Measurements from ENCODE around the gene CCDC141. TPM values are rescaled to one million over a fixed set of nuclear protein-coding genes. Genes with fewer than 3 reads are reported as not detected.

Gene CCDC141
- total and polyA plus RNA-seq, 2 experiments from 2014 or later: 3.0 to 7.2 TPM

GRCh38 chr2:178807227-178808008, 242.5 kb downstream of the CCDC141 start, which contains the start of gene TTN:
Gene TTN, minus strand, starts transcription at chr2:178807423. Its CDS starts 2,781 bp downstream, at chr2:178804642.
- H3K27me3 ChIP-seq: no peaks in the 10 kb centered on the region
- no peak within 1 kb of the TSS for H2AFZ ChIP-seq
- H3K4me1 ChIP-seq (ENCODE audit: insufficient read depth): no peaks in the 10 kb centered on the region
- no peak within 1 kb of the TSS for H3K4me2 ChIP-seq
- WGBS (ENCODE audit: low lambda C conversion rate, missing lambda C conversion rate): 87% methylated on average over 10 of the region's 10 CpGs
- H3K9me3 ChIP-seq (ENCODE audit: low read depth): no peaks in the 10 kb centered on the region
- TF ChIP-seq EZH2phosphoT487 (IDR thresholded peaks at IDR 0.05; ENCODE audit: low read depth, severe bottlenecking, unreplicated experiment) (no peak), CTCF (IDR thresholded peaks at IDR 0.05; ENCODE audit: poor library complexity) (no peak), EZH2 (IDR thresholded peaks at IDR 0.05; ENCODE audit: borderline replicate concordance) (no peak)
- no peaks in the 10 kb centered on the region for H4K20me1 ChIP-seq (ENCODE audit: insufficient read depth, poor library complexity, severe bottlenecking)
- no peaks in the 10 kb centered on the region for H3K36me3 ChIP-seq (replicated peaks; ENCODE audit: insufficient read depth, low read depth)
- H3K27ac ChIP-seq: no peak within 1 kb of the TSS
- no peaks in the 10 kb centered on the region for H3K79me2 ChIP-seq
- DNase-seq (ENCODE audit: low spot score): no peak
- no peaks in the 10 kb centered on the region for H3K9me2 ChIP-seq (replicated peaks; ENCODE audit: insufficient read depth)
- H3K4me3 ChIP-seq: no peak within 1 kb of the TSS

- TF ChIP-seq EZH2phosphoT487 (IDR thresholded peaks at IDR 0.05; ENCODE audit: low read depth, severe bottlenecking, unreplicated experiment) (no peak), EZH2 (IDR thresholded peaks at IDR 0.05; ENCODE audit: borderline replicate concordance) (no peak), CTCF (IDR thresholded peaks at IDR 0.05; ENCODE audit: poor library complexity) (no peak)
- Histone ChIP-seq H3K4me1 (ENCODE audit: insufficient read depth) (no peaks in the 10 kb centered on the region), H3K27ac (no peak overlapping the region), H3K4me3 (no peak overlapping the region), H3K27me3 (no peaks in the 10 kb centered on the region), H3K4me2 (no peak overlapping the region), H3K9me2 (replicated peaks; ENCODE audit: insufficient read depth) (no peaks in the 10 kb centered on the region), H3K79me2 (no peaks in the 10 kb centered on the region), H3K36me3 (replicated peaks; ENCODE audit: insufficient read depth, low read depth) (no peaks in the 10 kb centered on the region), H3K9me3 (ENCODE audit: low read depth) (no peaks in the 10 kb centered on the region), H4K20me1 (ENCODE audit: insufficient read depth, poor library complexity, severe bottlenecking) (no peaks in the 10 kb centered on the region), H2AFZ (no peak overlapping the region)
- 85% methylated on average over 1 of the region's 1 CpG for WGBS (ENCODE audit: low lambda C conversion rate, missing lambda C conversion rate)
- no peak for DNase-seq (ENCODE audit: low spot score)
Measured at GRCh38 chr2:178806543-178806942, 243.4 kb downstream of the CCDC141 start.

- H2AFZ ChIP-seq: no peak overlapping the region
- no peaks in the 10 kb centered on the region for H3K9me3 ChIP-seq (ENCODE audit: low read depth)
- no peak overlapping the region for H3K4me2 ChIP-seq
- 89% methylated on average over 2 of the region's 2 CpGs for WGBS (ENCODE audit: low lambda C conversion rate, missing lambda C conversion rate)
- no peak overlapping the region for H3K4me3 ChIP-seq
- DNase-seq (ENCODE audit: low spot score): no peak
- no peaks in the 10 kb centered on the region for H3K27me3 ChIP-seq
- TF ChIP-seq CTCF (IDR thresholded peaks at IDR 0.05; ENCODE audit: poor library complexity): no peak
- TF ChIP-seq EZH2 (IDR thresholded peaks at IDR 0.05; ENCODE audit: borderline replicate concordance): no peak
- no peaks in the 10 kb centered on the region for H3K79me2 ChIP-seq
- no peaks in the 10 kb centered on the region for H3K36me3 ChIP-seq (replicated peaks; ENCODE audit: insufficient read depth, low read depth)
- no peaks in the 10 kb centered on the region for H3K4me1 ChIP-seq (ENCODE audit: insufficient read depth)
- no peaks in the 10 kb centered on the region for H4K20me1 ChIP-seq (ENCODE audit: insufficient read depth, poor library complexity, severe bottlenecking)
- H3K27ac ChIP-seq: no peak overlapping the region
- H3K9me2 ChIP-seq (replicated peaks; ENCODE audit: insufficient read depth): no peaks in the 10 kb centered on the region
Measured at GRCh38 chr2:178805457-178805856, 244.5 kb downstream of the CCDC141 start.

All from hepatocyte (in vitro differentiated cells).